HepG2 (cell line): ENCODE data around the gene MST1. TPM values are rescaled to one million over a fixed set of nuclear protein-coding genes. Genes with fewer than 3 reads are reported as not detected.
A peak's percentile ranks its signal among the peaks of the same experiment; 100 is the strongest.

Experiments used
- ARNTL ChIP-seq: sonication (generic); formaldehyde crosslinking; IDR thresholded peaks from 2 replicates; pipeline ENCODE4 v1.4.0; 2020; ENCODE audit warnings: mild to moderate bottlenecking, missing genetic modification reagents
- CERS6 ChIP-seq: sonication (generic); formaldehyde crosslinking; IDR thresholded peaks from 2 replicates; pipeline ENCODE4 v1.5.0; 2020; ENCODE audit warnings: missing genetic modification reagents
- NFIC ChIP-seq: IDR thresholded peaks from 2 replicates; pipeline ENCODE4 v1.6.1; 2012; ENCODE audit warnings: mild to moderate bottlenecking, low read length, inconsistent platforms
- STAG1 ChIP-seq: sonication (generic); formaldehyde crosslinking; IDR thresholded peaks from 2 replicates; pipeline ENCODE4 v1.4.0; 2020; ENCODE audit warnings: missing genetic modification reagents
- ZBTB3 ChIP-seq: sonication (generic); formaldehyde crosslinking; IDR thresholded peaks from 2 replicates; pipeline ENCODE4 v1.4.0; 2020; ENCODE audit warnings: low read depth, mild to moderate bottlenecking, moderate library complexity, missing genetic modification reagents, borderline replicate concordance
- ZBTB40 ChIP-seq, 2 experiments: fragments of 450-650 bp in 1 of 2; sonication (generic) in 1 of 2; formaldehyde crosslinking in 1 of 2; IDR thresholded peaks; 2 replicates each; pipeline versions ENCODE4 v1.6.1 to v1.8.0; 2016 to 2022; ENCODE audit warnings: antibody characterized with exemption in 1 of 2, mild to moderate bottlenecking in 1 of 2, missing genetic modification reagents in 1 of 2
- ZKSCAN1 ChIP-seq: fragments of 150-350 bp; IDR thresholded peaks from 2 replicates; pipeline ENCODE4 v1.6.1; 2014; ENCODE audit warnings: low read length
- ZNF264 ChIP-seq: sonication (generic); formaldehyde crosslinking; IDR thresholded peaks from 2 replicates; pipeline ENCODE4 v1.4.0; 2020; ENCODE audit warnings: missing genetic modification reagents
- ZNF275 ChIP-seq: sonication (generic); formaldehyde crosslinking; IDR thresholded peaks from 2 replicates; pipeline ENCODE4 v1.8.0; 2022; ENCODE audit warnings: missing genetic modification reagents, mild to moderate bottlenecking, inconsistent platforms, borderline replicate concordance
- ZNF281 ChIP-seq: sonication (generic); formaldehyde crosslinking; IDR thresholded peaks from 2 replicates; pipeline ENCODE4 v1.4.0; 2020; ENCODE audit warnings: missing genetic modification reagents, borderline replicate concordance
- ZNF30 ChIP-seq: sonication (generic); formaldehyde crosslinking; IDR thresholded peaks from 2 replicates; pipeline ENCODE4 v1.5.0; 2020; ENCODE audit warnings: mild to moderate bottlenecking, missing genetic modification reagents
- ZNF530 ChIP-seq: sonication (generic); formaldehyde crosslinking; IDR thresholded peaks from 2 replicates; pipeline ENCODE4 v1.5.0; 2020; ENCODE audit warnings: low read depth, mild to moderate bottlenecking, missing genetic modification reagents
- polyA plus RNA-seq, 8 experiments: library from polyadenylated mRNA; depleted of rRNA in 3 of 8; stranded (reverse) in 7 of 8; unstranded in 1 of 8; fragments of >200 nt; fragmentation: Illumina TruSeq in 4 of 8; extraction: Trizol in 4 of 8; gene quantifications; 2 replicates each; pipeline versions ENCODE4 v1.2.1 to v1.2.3, GENCODE V29; 2011 to 2016; ENCODE audit warnings: low read depth in 4 of 8, missing spikeins in 1 of 8, mixed read lengths in 1 of 8; ENCODE audit not compliant: insufficient read depth in 1 of 8
- total RNA-seq, 5 experiments: library from RNA; depleted of rRNA; stranded (reverse); fragments of >200 nt; fragmentation: Illumina TruSeq; extraction: Trizol; gene quantifications; 2 replicates each; pipeline ENCODE4 v1.2.3, GENCODE V29; 2016; ENCODE audit warnings: low read depth in 1 of 5

MST1 gene
- total and polyA plus RNA-seq, 2 of the 13 experiments (the other 11 are each of a cell fraction or from before 2014, with no cell fraction given), result 189 to 452 TPM

- TF ChIP-seq ZNF264 (0 out of 2 replicates have a peak, but pooled peaks have one; percentile 45), STAG1 (CRISPR knock-in tag) (no peak), ZNF275 (CRISPR knock-in tag) (no peak; the same call in 1 of the 2 replicates), ZNF530 (CRISPR knock-in tag) (no peak), ARNTL (CRISPR knock-in tag) (peak; percentile 66; the same call in 1 of the 2 replicates), ZBTB3 (CRISPR knock-in tag) (peak; percentile 37; the same call in 1 of the 2 replicates), ZNF30 (CRISPR knock-in tag) (no peak; the same call in 1 of the 2 replicates), ZKSCAN1 (no peak), NFIC (no peak), ZNF281 (CRISPR knock-in tag) (no peak), ZBTB40 (IDR thresholded peaks at IDR 0.05) (no peak), ZBTB40 (CRISPR knock-in tag; IDR thresholded peaks at IDR 0.05) (peak; percentile 48; the same call in 1 of the 2 replicates), CERS6 (CRISPR knock-in tag) (no peak)
Observed at GRCh38 chr3:49689046-49689907, at the start of gene MST1, which contains the start of gene RNF123 (continued).
